IPS-15b (cell line): ENCODE results near the gene PNMA8C.

ENCODE experiments used
- H3K27me3 ChIP-seq: one replicate; pipeline ENCODE4 v1.6.1; 2013; ENCODE audit warnings: low read length; ENCODE audit not compliant: control insufficient read depth, insufficient read depth
- H3K36me3 ChIP-seq: one replicate; pipeline ENCODE4 v1.6.1; 2013; ENCODE audit warnings: low read length; ENCODE audit not compliant: control insufficient read depth, insufficient read depth
- H3K4me1 ChIP-seq: one replicate; pipeline ENCODE4 v1.6.1; 2013; ENCODE audit warnings: mild to moderate bottlenecking, low read length; ENCODE audit not compliant: control insufficient read depth, insufficient read depth
- H3K4me3 ChIP-seq: one replicate; pipeline ENCODE4 v1.5.1; 2013; ENCODE audit warnings: low read depth, low read length
- H3K9ac ChIP-seq: one replicate; pipeline ENCODE4 v1.6.1; 2013; ENCODE audit warnings: low read depth, mild to moderate bottlenecking, low read length
- H3K9me3 ChIP-seq: one replicate; pipeline ENCODE4 v1.6.1; 2013; ENCODE audit warnings: mild to moderate bottlenecking, low read length; ENCODE audit not compliant: control insufficient read depth, insufficient read depth

The PNMA8C gene

GRCh38 chr19:46428239-46429135 is at the start of gene PNMA8C:
TSS of gene PNMA8C (minus strand) at chr19:46428936. CDS start at chr19:46428359, 577 bp downstream.
- H3K4me3 ChIP-seq: peak within 1 kb of the TSS; percentile 58
- H3K36me3 ChIP-seq: no peaks in the 10 kb centered on the region
- peaks cover 24% of the 10 kb centered on the region for H3K27me3 ChIP-seq
- H3K9ac ChIP-seq: no peak within 1 kb of the TSS
- no peaks in the 10 kb centered on the region for H3K9me3 ChIP-seq
- H3K4me1 ChIP-seq: peaks cover 6% of the 10 kb centered on the region

GRCh38 chr19:46475986-46476385 is 47.2 kb upstream of the PNMA8C start:
- Histone ChIP-seq H3K4me1 (peaks cover 3% of the 10 kb centered on the region), H3K9ac (no peak overlapping the region), H3K36me3 (no peaks in the 10 kb centered on the region), H3K27me3 (peaks cover 5% of the 10 kb centered on the region), H3K4me3 (no peak overlapping the region), H3K9me3 (no peaks in the 10 kb centered on the region)

GRCh38 chr19:46474211-46474610 is 45.5 kb upstream of the PNMA8C start:
- no peaks in the 10 kb centered on the region for H3K36me3 ChIP-seq
- no peak overlapping the region for H3K4me3 ChIP-seq
- no peak overlapping the region for H3K9ac ChIP-seq
- H3K9me3 ChIP-seq: no peaks in the 10 kb centered on the region
- H3K27me3 ChIP-seq: peaks cover 5% of the 10 kb centered on the region
- H3K4me1 ChIP-seq: peaks cover 3% of the 10 kb centered on the region

DNA sequence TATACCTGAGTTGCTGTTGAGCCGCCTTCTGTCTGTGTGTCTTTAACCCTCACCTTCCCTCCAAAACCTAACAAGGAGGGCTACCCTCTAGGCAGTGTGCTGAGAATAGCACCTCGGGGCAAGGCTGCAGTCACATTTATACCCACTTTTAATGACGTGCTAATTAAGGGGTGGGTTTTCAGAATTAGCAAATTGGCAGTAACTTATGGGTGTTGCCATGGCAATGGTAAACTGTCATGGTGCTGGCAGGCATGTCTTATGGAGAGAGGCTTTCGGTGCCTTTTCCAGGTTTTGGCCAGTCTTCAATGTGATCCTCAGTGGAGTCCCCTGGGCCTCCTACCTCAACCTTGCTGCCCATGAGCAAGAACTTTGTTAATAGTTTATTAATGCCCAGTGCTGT is 43.9 kb upstream of the PNMA8C start:
- no peak overlapping the region for H3K4me3 ChIP-seq
- no peaks in the 10 kb centered on the region for H3K9me3 ChIP-seq
- H3K4me1 ChIP-seq: peaks cover 3% of the 10 kb centered on the region
- peaks cover 5% of the 10 kb centered on the region for H3K27me3 ChIP-seq
- peaks cover 7% of the 10 kb centered on the region for H3K36me3 ChIP-seq
- H3K9ac ChIP-seq: no peak overlapping the region

- Histone ChIP-seq H3K4me3 (peak overlapping the region; percentile 78), H3K9me3 (no peaks in the 10 kb centered on the region), H3K27me3 (peaks cover 5% of the 10 kb centered on the region), H3K4me1 (peaks cover 3% of the 10 kb centered on the region), H3K9ac (no peak overlapping the region), H3K36me3 (peaks cover 9% of the 10 kb centered on the region)
Measured at GRCh38 chr19:46471811-46472543, 43.2 kb upstream of the PNMA8C start.

- Histone ChIP-seq H3K4me1 (peaks cover 3% of the 10 kb centered on the region), H3K9me3 (no peaks in the 10 kb centered on the region), H3K36me3 (peaks cover 9% of the 10 kb centered on the region), H3K27me3 (peaks cover 5% of the 10 kb centered on the region), H3K9ac (peak within 1 kb of the TSS; percentile 41), H3K4me3 (peak within 1 kb of the TSS; percentile 78)
Measured at GRCh38 chr19:46471116-46471733, 42.5 kb upstream of the PNMA8C start, which contains the start of gene PNMA8A. TSS of gene PNMA8A (minus strand) at chr19:46471563. CDS start at chr19:46471035, 528 bp downstream.

DNA sequence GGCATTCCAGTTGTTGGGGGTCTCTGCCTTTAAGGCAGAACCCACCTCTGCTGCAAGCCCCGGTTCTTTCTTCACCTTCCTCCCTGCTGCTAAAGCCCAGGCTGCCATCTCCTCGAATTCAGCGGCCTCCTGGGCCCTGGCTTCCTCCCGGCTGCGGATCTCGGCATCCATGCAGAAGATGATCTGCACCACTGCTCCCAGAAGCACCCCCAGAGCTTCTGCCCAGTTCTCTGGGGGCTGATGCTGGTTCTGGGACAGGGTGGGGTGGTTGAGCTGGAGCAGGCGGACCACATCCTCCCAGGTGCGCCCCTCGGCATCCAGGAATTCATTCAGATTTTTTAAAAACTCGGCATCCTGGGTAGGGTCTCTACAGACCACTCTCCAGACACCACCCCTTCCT is 41.6 kb upstream of the PNMA8C start:
- Histone ChIP-seq H3K36me3 (peaks cover 9% of the 10 kb centered on the region), H3K27me3 (peaks cover 5% of the 10 kb centered on the region), H3K4me1 (peaks cover 3% of the 10 kb centered on the region), H3K4me3 (peak overlapping the region; percentile 78), H3K9me3 (no peaks in the 10 kb centered on the region), H3K9ac (peak overlapping the region; percentile 41)

- Histone ChIP-seq H3K4me1 (peaks cover 3% of the 10 kb centered on the region), H3K9me3 (no peaks in the 10 kb centered on the region), H3K27me3 (peaks cover 5% of the 10 kb centered on the region), H3K36me3 (peaks cover 9% of the 10 kb centered on the region), H3K4me3 (no peak overlapping the region), H3K9ac (no peak overlapping the region)
Measured at GRCh38 chr19:46469541-46470185, 40.9 kb upstream of the PNMA8C start.

GRCh38 chr19:46466536-46467196 is 37.9 kb upstream of the PNMA8C start:
- H3K4me3 ChIP-seq: no peak overlapping the region
- peaks cover 9% of the 10 kb centered on the region for H3K36me3 ChIP-seq
- H3K27me3 ChIP-seq: no peaks in the 10 kb centered on the region
- H3K9me3 ChIP-seq: no peaks in the 10 kb centered on the region
- H3K4me1 ChIP-seq: peaks cover under 1% of the 10 kb centered on the region
- no peak overlapping the region for H3K9ac ChIP-seq

GRCh38 chr19:46463516-46463915 is 34.8 kb upstream of the PNMA8C start:
- Histone ChIP-seq H3K4me1 (no peaks in the 10 kb centered on the region), H3K4me3 (no peak overlapping the region), H3K9ac (no peak overlapping the region), H3K9me3 (no peaks in the 10 kb centered on the region), H3K36me3 (peaks cover 9% of the 10 kb centered on the region), H3K27me3 (no peaks in the 10 kb centered on the region)

GRCh38 chr19:46461537-46461936 is 32.8 kb upstream of the PNMA8C start:
- Histone ChIP-seq H3K4me3 (no peak overlapping the region), H3K27me3 (no peaks in the 10 kb centered on the region), H3K9ac (no peak overlapping the region), H3K9me3 (no peaks in the 10 kb centered on the region), H3K4me1 (no peaks in the 10 kb centered on the region), H3K36me3 (no peaks in the 10 kb centered on the region)
